Urinary bladder (tissue), 4 donors: ENCODE measurements around the gene APOO. TPM values are rescaled to one million over a fixed set of nuclear protein-coding genes. Genes with fewer than 3 reads are reported as not detected.

Source experiments
- DNase-seq: peaks from one replicate; pipeline ENCODE4 v3.0.0-alpha.2; 2015; ENCODE audit errors: extremely low spot score
- H3K27ac ChIP-seq: one replicate; pipeline ENCODE4 v1.5.1; 2013; ENCODE audit warnings: low read depth, mild to moderate bottlenecking, moderate library complexity
- H3K36me3 ChIP-seq: one replicate; pipeline ENCODE4 v1.6.1; 2013; ENCODE audit warnings: mild to moderate bottlenecking, moderate library complexity; ENCODE audit not compliant: insufficient read depth
- H3K4me1 ChIP-seq: one replicate; pipeline ENCODE4 v1.6.1; 2013; ENCODE audit warnings: mild to moderate bottlenecking, moderate library complexity; ENCODE audit not compliant: insufficient read depth
- H3K4me3 ChIP-seq: one replicate; pipeline ENCODE4 v1.5.1; 2013; ENCODE audit warnings: low read depth, low read length
- WGBS: extraction: QIAGEN DNeasy Blood & Tissue Kit; methylation state at CpG from one replicate; pipeline ENCODE4 v1.1.7; 2013; 5-methylcytosine and 5-hydroxymethylcytosine counted together
- polyA plus RNA-seq: library from polyadenylated mRNA; stranded (reverse); fragments of 200-250 nt; gene quantifications from one replicate; pipeline ENCODE4 v1.2.3, GENCODE V29; 2013
- total RNA-seq: library from RNA; depleted of rRNA; stranded (reverse); fragments of >200 nt; gene quantifications from one replicate; pipeline ENCODE4 v1.2.3, GENCODE V29; 2014
- donor health status: healthy with polysubstance abuse.
- donor health status: healthy.

APOO gene
- total and polyA plus RNA-seq, 2 donors: 10.6 to 10.9 TPM

GRCh38 chrX:23815376-23815775 is 92.4 kb downstream of the APOO start:
- Histone ChIP-seq H3K27ac (no peak overlapping the region), H3K4me1 (no peaks in the 10 kb centered on the region), H3K4me3 (no peak overlapping the region), H3K36me3 (no peaks in the 10 kb centered on the region)
- DNase-seq: no peak
- 97% methylated on average over 7 of the region's 7 CpGs for WGBS

DNA sequence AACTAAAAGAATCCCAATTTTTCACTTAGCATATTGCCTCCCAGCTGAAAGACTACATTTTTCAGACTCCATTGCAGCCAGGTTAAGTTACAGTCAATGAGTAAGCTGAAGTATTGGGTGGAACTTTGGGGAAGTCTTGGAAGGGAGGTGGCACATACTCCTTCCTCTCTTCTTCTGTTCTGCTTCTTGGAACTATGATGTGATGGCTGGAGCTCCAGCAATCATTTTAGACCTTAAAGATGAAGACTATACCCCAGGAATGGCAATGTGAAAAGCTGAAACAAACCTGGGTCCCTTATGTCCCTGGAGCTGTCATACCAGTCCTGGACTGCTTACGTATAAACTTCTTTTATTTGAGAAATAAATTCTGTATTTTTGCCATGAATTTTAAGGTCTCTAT is 93.9 kb downstream of the APOO start:
- no peaks in the 10 kb centered on the region for H3K4me1 ChIP-seq
- H3K27ac ChIP-seq: no peak overlapping the region
- WGBS: 95% methylated on average over 1 of the region's 1 CpG
- H3K36me3 ChIP-seq: no peaks in the 10 kb centered on the region
- no peak overlapping the region for H3K4me3 ChIP-seq
- DNase-seq: no peak

DNA sequence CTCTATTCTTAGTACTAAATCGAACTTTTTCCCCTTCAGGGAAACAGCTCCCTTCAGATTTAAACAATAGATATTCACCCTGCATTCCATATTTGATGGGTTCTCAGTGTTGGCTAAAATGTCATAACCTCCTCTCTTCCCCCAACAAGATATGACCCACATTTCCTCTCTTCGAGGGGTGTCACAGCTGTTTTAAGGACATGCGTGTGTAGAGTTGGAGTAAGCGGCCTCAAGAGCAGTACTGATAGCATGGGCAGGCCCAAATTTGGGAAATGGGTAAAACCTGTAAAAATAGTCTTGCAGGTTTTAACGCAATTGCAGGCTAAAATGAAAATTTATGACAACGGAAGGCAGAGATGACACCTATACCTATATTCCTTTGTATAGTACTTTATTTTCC is 96.1 kb downstream of the APOO start:
- Histone ChIP-seq H3K27ac (no peak overlapping the region), H3K36me3 (no peaks in the 10 kb centered on the region), H3K4me1 (no peaks in the 10 kb centered on the region), H3K4me3 (no peak overlapping the region)
- WGBS: 72% methylated on average over 6 of the region's 6 CpGs
- no peak for DNase-seq

DNA sequence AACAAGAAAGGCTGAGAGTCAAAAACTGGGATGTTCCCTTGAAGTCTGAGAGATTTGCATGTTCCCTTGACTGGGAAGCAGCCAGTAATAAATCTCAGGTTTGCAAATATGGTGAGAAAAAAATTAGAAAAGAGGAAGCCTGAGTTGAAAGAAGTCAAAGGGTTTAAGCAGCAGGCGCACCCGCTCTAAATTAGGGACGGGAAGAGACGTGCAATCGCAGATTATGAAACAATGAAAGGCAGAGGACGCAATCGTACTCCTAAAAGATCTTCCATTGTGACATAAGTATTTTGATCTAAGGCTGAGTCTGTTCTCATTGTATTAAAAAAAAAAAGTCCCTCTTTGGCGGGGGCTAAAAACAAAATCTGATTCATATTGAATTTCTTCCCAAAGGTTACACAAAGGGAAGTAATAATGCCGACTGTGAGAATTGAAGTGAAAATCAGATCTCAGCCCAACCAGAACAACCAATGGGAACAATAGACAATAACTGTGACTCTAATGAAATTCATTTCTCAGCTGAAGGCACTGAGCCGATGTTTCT is 96.6 kb downstream of the APOO start:
- Histone ChIP-seq H3K4me1 (no peaks in the 10 kb centered on the region), H3K36me3 (no peaks in the 10 kb centered on the region), H3K4me3 (no peak overlapping the region), H3K27ac (no peak overlapping the region)
- no peak for DNase-seq
- WGBS: 56% methylated on average over 10 of the region's 10 CpGs

- H3K4me3 ChIP-seq: no peak overlapping the region
- H3K4me1 ChIP-seq: no peaks in the 10 kb centered on the region
- 92% methylated on average over 3 of the region's 3 CpGs for WGBS
- DNase-seq: no peak
- no peak overlapping the region for H3K27ac ChIP-seq
- no peaks in the 10 kb centered on the region for H3K36me3 ChIP-seq
These were observed 97.5 kb downstream of the APOO start for GRCh38 chrX:23810279-23810678.

- WGBS: 93% methylated on average over 9 of the region's 9 CpGs
- H3K36me3 ChIP-seq: no peaks in the 10 kb centered on the region
- no peak overlapping the region for H3K27ac ChIP-seq
- H3K4me1 ChIP-seq: no peaks in the 10 kb centered on the region
- H3K4me3 ChIP-seq: no peak overlapping the region
- no peak for DNase-seq
These were observed 102.3 kb downstream of the APOO start for GRCh38 chrX:23805389-23805788.

DNA sequence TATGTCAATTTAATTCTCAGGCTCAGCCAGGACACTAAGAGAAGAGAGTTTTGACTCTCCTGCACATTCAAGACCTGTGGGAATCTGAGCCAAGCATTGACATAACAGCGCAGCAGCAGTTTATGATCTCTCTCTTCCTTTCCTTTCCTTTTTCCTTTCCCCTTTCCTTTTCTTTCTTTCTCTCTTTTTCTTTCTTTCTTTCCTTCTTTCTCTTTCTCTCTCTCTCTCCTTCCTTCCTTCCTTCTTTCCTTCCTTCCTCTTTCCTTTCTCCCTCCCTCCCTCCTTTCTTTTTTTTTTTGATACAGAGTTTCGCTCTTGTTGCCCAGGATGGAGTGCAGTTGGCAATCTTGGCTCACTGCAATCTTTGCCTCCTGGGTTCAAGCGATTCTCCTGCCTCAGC is 103.2 kb downstream of the APOO start:
- no peaks in the 10 kb centered on the region for H3K36me3 ChIP-seq
- no peak overlapping the region for H3K4me3 ChIP-seq
- WGBS: 85% methylated on average over 3 of the region's 3 CpGs
- no peak overlapping the region for H3K27ac ChIP-seq
- H3K4me1 ChIP-seq: no peaks in the 10 kb centered on the region
- no peak for DNase-seq

DNA sequence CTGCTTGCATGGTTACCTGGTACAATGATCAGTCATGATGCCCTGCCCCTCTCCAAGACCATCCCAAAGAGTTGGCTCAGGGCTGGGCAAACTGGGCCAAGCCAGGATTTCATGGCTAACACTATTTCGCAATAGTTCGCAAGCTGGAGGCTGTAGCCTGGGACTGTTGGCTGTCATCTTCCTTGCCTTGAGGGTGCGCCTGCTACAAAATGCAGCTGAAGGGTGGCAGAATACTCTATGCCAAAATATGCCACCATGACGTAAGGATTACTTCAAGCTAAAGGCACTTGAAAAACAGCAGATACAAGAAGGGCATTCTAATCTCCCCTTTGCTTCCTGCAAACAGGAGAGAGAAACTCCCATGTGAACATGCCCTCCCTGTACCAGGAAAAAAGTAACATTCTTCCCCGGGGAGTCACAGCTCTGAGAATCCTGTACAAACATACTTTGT is 103.8 kb downstream of the APOO start:
- DNase-seq: no peak
- no peaks in the 10 kb centered on the region for H3K36me3 ChIP-seq
- no peaks in the 10 kb centered on the region for H3K4me1 ChIP-seq
- no peak overlapping the region for H3K27ac ChIP-seq
- no peak overlapping the region for H3K4me3 ChIP-seq
- 66% methylated on average over 5 of the region's 5 CpGs for WGBS

DNA sequence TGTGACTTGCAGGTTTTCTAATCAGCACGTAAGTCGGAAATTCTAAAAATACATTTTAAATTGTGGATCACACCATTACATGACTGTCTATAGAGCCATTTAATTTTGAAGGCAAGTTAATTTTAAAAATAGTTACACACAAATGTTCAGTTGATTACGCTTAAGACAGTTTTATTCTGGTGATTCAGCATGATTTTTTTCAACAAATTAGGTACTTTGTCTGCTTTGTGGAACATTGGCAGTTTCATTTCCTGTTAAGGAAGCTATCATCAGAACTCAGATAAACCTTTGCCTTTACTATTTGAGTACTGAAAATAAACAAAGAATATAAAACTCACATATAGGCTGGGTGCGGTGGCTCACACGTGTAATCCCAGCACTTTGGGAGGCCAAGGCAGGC is 105.3 kb downstream of the APOO start:
- DNase-seq: no peak
- Histone ChIP-seq H3K4me3 (no peak overlapping the region), H3K27ac (no peak overlapping the region), H3K36me3 (no peaks in the 10 kb centered on the region), H3K4me1 (no peaks in the 10 kb centered on the region)
- WGBS: 84% methylated on average over 5 of the region's 5 CpGs

DNA sequence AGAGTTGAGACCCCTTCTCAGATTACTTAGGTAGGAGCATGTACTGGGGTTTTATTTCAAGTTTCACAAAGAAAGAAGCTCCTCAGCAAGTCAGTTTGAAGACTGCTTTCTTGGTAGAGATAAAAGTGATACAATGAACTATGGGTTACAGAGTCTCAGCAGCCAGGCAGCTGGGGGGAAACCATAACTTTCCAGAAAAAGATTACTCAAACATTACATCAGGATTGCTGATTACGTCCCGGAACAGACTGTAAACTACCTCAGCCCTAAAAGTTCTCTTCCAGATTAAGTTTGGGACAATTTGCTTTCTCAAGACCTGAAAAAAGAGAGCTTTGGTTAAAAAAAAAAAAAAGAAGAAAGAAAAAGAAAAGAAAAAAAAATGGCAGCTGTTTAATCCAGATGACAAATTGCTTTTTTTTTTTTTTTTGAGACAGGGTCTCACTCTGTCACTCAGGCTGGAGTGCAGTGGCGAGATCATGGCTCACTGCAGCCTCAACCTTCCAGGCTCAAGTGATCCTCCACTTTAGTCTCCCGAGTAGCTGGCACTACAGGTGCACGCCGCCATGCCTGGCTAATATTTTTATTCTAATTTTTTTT is 108.2 kb downstream of the APOO start:
- Histone ChIP-seq H3K27ac (no peak overlapping the region), H3K36me3 (no peaks in the 10 kb centered on the region), H3K4me1 (no peaks in the 10 kb centered on the region), H3K4me3 (no peak overlapping the region)
- WGBS: 68% methylated on average over 6 of the region's 6 CpGs
- no peak for DNase-seq

- H3K4me3 ChIP-seq: no peak overlapping the region
- DNase-seq: no peak
- H3K27ac ChIP-seq: peak overlapping the region; percentile 6
- WGBS: 80% methylated on average over 12 of the region's 12 CpGs
- H3K36me3 ChIP-seq: no peaks in the 10 kb centered on the region
- H3K4me1 ChIP-seq: no peaks in the 10 kb centered on the region
These were observed 110.2 kb downstream of the APOO start for GRCh38 chrX:23797371-23798128.

DNA sequence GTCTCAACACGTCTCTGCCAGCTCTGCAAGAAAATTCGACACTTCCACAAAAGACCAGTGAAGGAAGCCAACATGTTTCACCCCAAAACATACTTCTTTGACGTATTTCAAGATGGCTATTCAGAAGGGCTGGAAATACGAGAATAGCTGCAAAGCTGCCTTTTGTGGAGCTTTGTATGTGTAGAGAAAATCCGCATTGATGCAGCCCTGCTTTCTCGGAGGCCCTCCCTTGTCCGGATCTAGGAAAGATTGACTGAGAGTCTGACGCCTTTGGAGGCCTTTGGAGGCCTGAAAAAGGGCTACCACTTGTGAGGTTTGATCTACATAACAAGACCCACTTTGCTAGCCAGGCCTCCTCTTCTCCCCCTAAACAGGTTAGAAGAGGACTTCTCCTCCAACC is 112.5 kb downstream of the APOO start:
- Histone ChIP-seq H3K36me3 (no peaks in the 10 kb centered on the region), H3K27ac (no peak overlapping the region), H3K4me1 (no peaks in the 10 kb centered on the region), H3K4me3 (no peak overlapping the region)
- DNase-seq: no peak
- 78% methylated on average over 8 of the region's 8 CpGs for WGBS

- Histone ChIP-seq H3K4me3 (no peak overlapping the region), H3K4me1 (no peaks in the 10 kb centered on the region), H3K36me3 (no peaks in the 10 kb centered on the region), H3K27ac (no peak overlapping the region)
- no peak for DNase-seq
- 59% methylated on average over 6 of the region's 6 CpGs for WGBS
These were observed 114.7 kb downstream of the APOO start for GRCh38 chrX:23792861-23793553.

- no peaks in the 10 kb centered on the region for H3K4me1 ChIP-seq
- no peak for DNase-seq
- WGBS: 88% methylated on average over 11 of the region's 11 CpGs
- no peaks in the 10 kb centered on the region for H3K36me3 ChIP-seq
- no peak overlapping the region for H3K4me3 ChIP-seq
- no peak overlapping the region for H3K27ac ChIP-seq
These were observed 117.6 kb downstream of the APOO start for GRCh38 chrX:23790155-23790497.
